Ishikawa (cell line): ENCODE measurements around the gene C16orf89.

ENCODE experiments used
- CEBPB ChIP-seq: IDR thresholded peaks from 2 replicates; pipeline ENCODE4 v1.6.1; 2012
- CREB1 ChIP-seq: IDR thresholded peaks from 2 replicates; pipeline ENCODE4 v1.6.1; 2012; ENCODE audit warnings: low read depth
- EGR1 ChIP-seq: IDR thresholded peaks from 2 replicates; pipeline ENCODE4 v1.6.1; 2012
- EP300 ChIP-seq: IDR thresholded peaks from 2 replicates; pipeline ENCODE4 v1.6.1; 2012; ENCODE audit warnings: borderline replicate concordance
- FOXM1 ChIP-seq: IDR thresholded peaks from 2 replicates; pipeline ENCODE4 v1.6.1; 2012; ENCODE audit warnings: low read depth, borderline replicate concordance
- MAX ChIP-seq: IDR thresholded peaks from 2 replicates; pipeline ENCODE4 v1.6.1; 2012
- NFIC ChIP-seq: IDR thresholded peaks from 2 replicates; pipeline ENCODE4 v1.6.1; 2012
- RAD21 ChIP-seq: IDR thresholded peaks from 2 replicates; pipeline ENCODE4 v1.6.1; 2012; ENCODE audit warnings: low read depth
- REST ChIP-seq: IDR thresholded peaks from 2 replicates; pipeline ENCODE4 v1.6.1; 2012; ENCODE audit warnings: low read depth, mild to moderate bottlenecking
- TAF1 ChIP-seq: IDR thresholded peaks from 2 replicates; pipeline ENCODE4 v1.6.1; 2012; ENCODE audit warnings: low read depth, mild to moderate bottlenecking
- TCF12 ChIP-seq: IDR thresholded peaks from 2 replicates; pipeline ENCODE4 v1.6.1; 2012; ENCODE audit warnings: low read depth
- TEAD4 ChIP-seq: IDR thresholded peaks from 2 replicates; pipeline ENCODE4 v1.6.1; 2012
- USF1 ChIP-seq: IDR thresholded peaks from 2 replicates; pipeline ENCODE4 v1.6.1; 2012
- YY1 ChIP-seq: IDR thresholded peaks from 2 replicates; pipeline ENCODE4 v1.6.1; 2012; ENCODE audit warnings: low read depth
- ZBTB7A ChIP-seq: IDR thresholded peaks from 2 replicates; pipeline ENCODE4 v1.6.1; 2012; ENCODE audit warnings: low read depth

The C16orf89 gene

GRCh38 chr16:5034167-5034523 lies 31.6 kb downstream of the C16orf89 start:
- no peak for TF ChIP-seq USF1
- no peak for TF ChIP-seq RAD21
- no peak for TF ChIP-seq ZBTB7A
- TF ChIP-seq EGR1, result no peak
- no peak for TF ChIP-seq FOXM1
- no peak for TF ChIP-seq MAX
- no peak for TF ChIP-seq CEBPB
- TF ChIP-seq TCF12, result no peak
- TF ChIP-seq NFIC, result no peak
- no peak for TF ChIP-seq REST
- TF ChIP-seq TEAD4, result no peak

- TF ChIP-seq NFIC (peak; percentile 30; the same call in 1 of the 2 replicates), TCF12 (peak; percentile 73), MAX (peak; percentile 78), CREB1 (no peak), EGR1 (0 out of 2 replicates have a peak, but pooled peaks have one; percentile 26), YY1 (peak; percentile 99), FOXM1 (peak; percentile 22; the same call in 1 of the 2 replicates), CEBPB (no peak; the same call in 1 of the 2 replicates), RAD21 (no peak), TAF1 (peak; percentile 91), TEAD4 (no peak), EP300 (peak; percentile 50; the same call in 1 of the 2 replicates), REST (no peak), USF1 (peak; percentile 100), ZBTB7A (no peak)
Observed at GRCh38 chr16:5033256-5034166, 32.2 kb downstream of the C16orf89 start, which contains the start of gene NAGPA. TSS of gene NAGPA (minus strand) at chr16:5033935. CDS start at chr16:5033914, 21 bp downstream.

- no peak for TF ChIP-seq EGR1
- no peak for TF ChIP-seq TEAD4
- TF ChIP-seq REST, result no peak
- TF ChIP-seq YY1, result no peak
- no peak for TF ChIP-seq CREB1
- no peak for TF ChIP-seq CEBPB
- no peak for TF ChIP-seq RAD21
- no peak for TF ChIP-seq FOXM1
Observed at GRCh38 chr16:5032748-5033167, 33.0 kb downstream of the C16orf89 start.

GRCh38 chr16:5031601-5032000 lies 34.2 kb downstream of the C16orf89 start:
- TF ChIP-seq ZBTB7A (no peak), FOXM1 (no peak), CREB1 (no peak), USF1 (no peak), CEBPB (no peak), YY1 (no peak), MAX (no peak), TEAD4 (no peak), EGR1 (no peak)
